Aorta (tissue), 5 donors: ENCODE data around the gene FTO. TPM values are rescaled to one million over a fixed set of nuclear protein-coding genes. Genes with fewer than 3 reads are reported as not detected.
"Not testable (repeated sequence)": the region's sequence is repeated elsewhere in the genome, so short reads cannot be mapped to it uniquely, and the experiment has no call there.

Experiments
- ATAC-seq: fragments of 200-7000 bp; cut with Tn5 transposase; one replicate; pipeline ENCODE4 v1.9.1; 2022; ENCODE audit warnings: moderate library complexity; ENCODE audit not compliant: low FRiP score
- DNase-seq, 2 donors: peaks; one replicate each; pipeline ENCODE4 v3.0.0-alpha.2; 2020
- H3K27ac ChIP-seq, 2 donors: one replicate each; pipeline ENCODE4 v1.5.1; 2013; ENCODE audit warnings: low read length in 2 of 2, mild to moderate bottlenecking in 2 of 2, moderate library complexity in 2 of 2, control low read depth in 1 of 2, inconsistent platforms in 1 of 2, low read depth in 1 of 2
- H3K27me3 ChIP-seq, 2 donors: one replicate each; pipeline ENCODE4 v1.6.1; 2013; ENCODE audit warnings: control low read depth in 1 of 2, low read length in 1 of 2, mild to moderate bottlenecking in 1 of 2, moderate library complexity in 1 of 2; ENCODE audit not compliant: insufficient read depth in 2 of 2, control insufficient read depth in 1 of 2
- H3K36me3 ChIP-seq, 2 donors: one replicate each; pipeline ENCODE4 v1.6.1; 2013; ENCODE audit warnings: control low read depth in 1 of 2, low read length in 1 of 2, mild to moderate bottlenecking in 1 of 2; ENCODE audit not compliant: insufficient read depth in 2 of 2, control insufficient read depth in 1 of 2
- H3K4me1 ChIP-seq, 2 donors: one replicate each; pipeline ENCODE4 v1.6.1; 2013; ENCODE audit warnings: low read length in 2 of 2, control low read depth in 1 of 2, mild to moderate bottlenecking in 1 of 2, moderate library complexity in 1 of 2; ENCODE audit not compliant: insufficient read depth in 2 of 2, control insufficient read depth in 1 of 2
- H3K4me3 ChIP-seq, 2 donors: one replicate each; pipeline ENCODE4 v1.5.1; 2013; ENCODE audit warnings: low read length in 2 of 2, control low read depth in 1 of 2, mild to moderate bottlenecking in 1 of 2
- H3K9me3 ChIP-seq: one replicate; pipeline ENCODE4 v1.6.1; 2013; ENCODE audit warnings: mild to moderate bottlenecking, low read length; ENCODE audit not compliant: control insufficient read depth
- WGBS, 2 donors: extraction: QIAGEN DNeasy Blood & Tissue Kit; methylation state at CpG; one replicate each; pipeline ENCODE4 v1.1.7; 2013; 5-methylcytosine and 5-hydroxymethylcytosine counted together
- intact Hi-C, 2 donors: fragments of 100-400 bp; cut with DNase I; formaldehyde crosslinking; loops; one replicate each; pipeline versions ENCODE4 v1.14.2 to v1.15.0; 2022
- polyA plus RNA-seq, 2 donors: library from polyadenylated mRNA; stranded (reverse); fragments of 200-250 nt; gene quantifications; one replicate each; pipeline ENCODE4 v1.2.3, GENCODE V29; 2013
- total RNA-seq, 2 donors: library from RNA; stranded (reverse); fragmentation: NEBNext Ultra II Directional; extraction: Animal tissue kit (Norgen Biotek cat#: 25700); gene quantifications; one replicate each; pipeline ENCODE4 v1.2.1, GENCODE V29; 2021
- donor health status: healthy with polysubstance abuse.
- donor health status: Bipolar disorder and iron deficiency.
- donor health status: DM: no; HTN: no; CAD: no.
- donor health status: DM: no; HTN: no; CAD: no.
- donor health status: DM: yes; HTN: yes; CAD: no.

Gene FTO
- total and polyA plus RNA-seq, 4 donors: 17.9 to 97.7 (median 55.6) TPM

DNA sequence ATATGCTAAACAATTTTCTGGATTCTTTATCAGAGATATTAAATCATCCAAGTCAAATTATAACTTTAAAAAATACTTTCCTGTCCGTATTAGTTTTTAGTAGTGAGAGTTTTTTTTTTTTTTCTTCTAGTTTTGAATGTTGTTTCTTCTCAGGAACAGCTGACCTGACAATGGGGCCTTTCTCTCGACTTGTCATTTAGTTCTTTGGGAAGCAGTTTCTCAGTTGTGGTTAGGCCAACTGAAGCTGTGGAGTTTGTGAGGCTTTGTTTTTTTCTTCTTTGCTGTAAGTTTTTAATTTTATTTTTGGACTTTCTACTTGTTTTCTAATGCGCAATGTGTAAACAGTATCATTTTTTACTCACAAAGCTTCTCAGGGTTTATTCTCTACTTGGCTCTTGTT is 140.8 kb downstream of the FTO start:
- Histone ChIP-seq H3K4me3 (no peak overlapping the region), H3K27me3 (no peaks in the 10 kb centered on the region), H3K27ac (no peak overlapping the region), H3K36me3 (no peaks in the 10 kb centered on the region), H3K9me3 (no peaks in the 10 kb centered on the region), H3K4me1 (peaks cover 0 to 6% of the 10 kb centered on the region in 2 donors)
- DNase-seq (no peak), ATAC-seq (no peak)
- intact Hi-C loops: no loop called here
- WGBS, 2 donors: 76% methylated on average over 3 of the region's 3 CpGs

DNA sequence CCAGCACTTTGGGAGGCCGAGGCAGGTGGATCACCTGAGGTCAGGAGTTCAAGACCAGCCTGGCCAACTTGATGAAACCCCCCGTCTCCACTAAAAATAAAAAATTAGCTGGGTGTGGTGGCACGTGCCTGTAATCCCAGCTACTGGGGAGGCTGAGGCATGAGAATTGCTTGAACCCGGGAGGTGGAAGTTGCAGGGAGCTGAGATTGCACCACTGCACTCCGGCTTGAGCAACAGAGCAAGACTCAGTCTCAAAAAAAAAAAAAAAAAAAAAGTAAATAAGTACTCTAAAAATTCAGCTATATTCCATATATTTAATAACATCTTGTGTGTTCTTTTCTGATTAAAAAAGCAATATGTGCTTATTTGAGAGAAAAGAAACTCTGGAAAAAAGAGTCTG is 142.6 kb downstream of the FTO start:
- intact Hi-C loops, H3K4me3 ChIP-seq, H3K27me3 ChIP-seq, H3K4me1 ChIP-seq, H3K36me3 ChIP-seq, H3K9me3 ChIP-seq, H3K27ac ChIP-seq, ATAC-seq, DNase-seq: not testable (repeated sequence)
- 90 to 92% methylated on average over 5 of the region's 5 CpGs for WGBS, 2 donors

GRCh38 chr16:53846971-53847370 is 143.0 kb downstream of the FTO start:
- no peak for ATAC-seq
- WGBS, 2 donors: 94 to 96% methylated on average over 6 of the region's 6 CpGs
- intact Hi-C loops: no loop called here

DNA sequence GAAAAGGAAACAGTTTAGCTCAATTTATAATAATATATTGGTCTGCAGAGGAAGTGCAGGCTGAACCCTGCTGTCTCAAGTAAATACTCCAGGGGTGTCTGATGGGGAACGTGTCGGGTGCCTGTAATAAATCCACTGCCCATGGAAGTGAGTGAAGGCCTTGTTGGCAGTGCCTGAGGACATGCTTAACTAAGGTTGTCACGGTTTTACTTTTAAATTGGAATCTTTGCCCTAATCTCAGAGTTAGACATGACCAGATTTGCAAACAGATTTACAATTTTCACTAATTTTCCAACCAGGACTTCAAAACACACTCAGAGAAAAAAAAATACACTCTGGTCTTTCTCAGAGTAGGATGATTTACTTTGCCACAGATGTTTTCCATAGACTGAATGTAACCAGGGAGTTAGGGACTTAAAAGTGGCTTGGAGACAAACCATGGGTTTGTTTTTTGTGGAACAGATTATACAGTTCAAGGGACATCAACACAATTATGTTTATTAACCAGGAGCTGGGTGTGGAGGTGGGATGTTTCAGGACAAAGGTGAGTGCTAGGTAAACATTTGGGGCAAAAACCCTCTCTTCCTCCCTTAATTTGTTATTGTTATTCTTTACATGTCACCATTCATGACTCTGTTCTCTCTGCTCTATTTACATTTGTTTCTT is 144.5 kb downstream of the FTO start:
- 50 to 63% methylated on average over 3 of the region's 3 CpGs for WGBS, 2 donors
- H3K36me3 ChIP-seq: no peaks in the 10 kb centered on the region
- no peaks in the 10 kb centered on the region for H3K27me3 ChIP-seq

More at GRCh38 chr16:53846971-53847370, 143.0 kb downstream of the FTO start:
- peaks cover 0 to 4% of the 10 kb centered on the region in 2 donors for H3K4me1 ChIP-seq
- no peaks in the 10 kb centered on the region for H3K9me3 ChIP-seq
- no peaks in the 10 kb centered on the region for H3K36me3 ChIP-seq
- H3K27me3 ChIP-seq: no peaks in the 10 kb centered on the region
- DNase-seq: no peak
- H3K4me3 ChIP-seq: no peak overlapping the region
- H3K27ac ChIP-seq: no peak overlapping the region

DNA sequence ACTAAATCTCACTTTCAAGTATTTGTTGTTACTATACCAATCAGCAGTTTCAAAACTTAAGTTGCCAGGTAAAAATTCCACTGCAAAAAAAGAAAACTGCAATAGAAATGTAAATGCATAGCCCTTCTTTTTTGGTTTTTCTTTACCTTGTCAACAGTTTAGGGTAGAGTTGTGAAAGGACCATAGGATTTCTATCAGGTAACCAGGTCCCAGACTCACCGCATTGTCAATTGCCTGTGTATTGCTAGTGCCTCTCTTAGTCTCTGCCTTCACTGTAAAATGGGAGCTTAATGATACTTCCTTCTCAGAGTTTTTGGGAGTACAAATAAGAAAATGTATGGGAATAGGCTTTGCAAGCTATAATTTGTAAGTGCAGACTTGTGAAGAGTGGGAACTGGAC is 145.0 kb downstream of the FTO start:
- DNase-seq: no peak
- H3K27ac ChIP-seq: no peak overlapping the region
- no peaks in the 10 kb centered on the region for H3K27me3 ChIP-seq
- no peak overlapping the region for H3K4me3 ChIP-seq
- intact Hi-C loops: no loop called here
- 94 to 99% methylated on average over 1 of the region's 1 CpG for WGBS, 2 donors
- ATAC-seq: no peak
- peaks cover 0 to 2% of the 10 kb centered on the region in 2 donors for H3K4me1 ChIP-seq
- no peaks in the 10 kb centered on the region for H3K36me3 ChIP-seq
- H3K9me3 ChIP-seq: no peaks in the 10 kb centered on the region

More for the DNA sequence above, 144.5 kb downstream of the FTO start:
- H3K9me3 ChIP-seq: no peaks in the 10 kb centered on the region
- no peak overlapping the region for H3K27ac ChIP-seq
- no peak overlapping the region for H3K4me3 ChIP-seq
- peaks cover 0 to 2% of the 10 kb centered on the region in 2 donors for H3K4me1 ChIP-seq
- intact Hi-C loops: no loop called here
- ATAC-seq: no peak
- no peak for DNase-seq

- intact Hi-C loops: no loop called here
- H3K4me3 ChIP-seq: no peak overlapping the region
- no peak overlapping the region for H3K27ac ChIP-seq
- ATAC-seq (no peak), DNase-seq (no peak)
- no peaks in the 10 kb centered on the region for H3K36me3 ChIP-seq
- peaks cover 0 to 2% of the 10 kb centered on the region in 2 donors for H3K4me1 ChIP-seq
- H3K27me3 ChIP-seq: no peaks in the 10 kb centered on the region
- 92 to 96% methylated on average over 1 of the region's 1 CpG for WGBS, 2 donors
- H3K9me3 ChIP-seq: no peaks in the 10 kb centered on the region
These were observed 145.6 kb downstream of the FTO start for GRCh38 chr16:53849585-53849984.

DNA sequence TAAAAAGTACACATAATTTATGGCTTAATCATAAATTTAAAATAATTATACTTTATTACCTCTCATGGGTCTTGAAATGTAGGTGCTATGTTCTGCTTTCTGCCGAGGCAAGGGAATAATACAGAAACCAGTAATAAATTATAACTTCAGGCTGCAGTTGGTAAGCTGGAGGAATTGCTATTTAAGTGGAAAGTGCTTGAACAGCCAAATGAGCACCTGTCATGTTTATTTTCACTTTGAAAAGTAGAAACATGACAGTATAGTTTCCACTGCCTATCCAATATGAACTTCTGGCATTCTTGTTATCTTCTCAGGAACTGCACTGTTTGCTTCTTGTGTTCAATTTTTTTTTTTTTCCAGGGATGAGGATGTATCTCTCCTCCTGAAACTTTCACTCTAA is 146.0 kb downstream of the FTO start:
- intact Hi-C loops: no loop called here
- DNase-seq (no peak), ATAC-seq (no peak)
- Histone ChIP-seq H3K4me3 (no peak overlapping the region), H3K27ac (no peak overlapping the region), H3K27me3 (no peaks in the 10 kb centered on the region), H3K4me1 (peaks cover 0 to 2% of the 10 kb centered on the region in 2 donors), H3K36me3 (no peaks in the 10 kb centered on the region), H3K9me3 (no peaks in the 10 kb centered on the region)
- 45 to 67% methylated on average over 1 of the region's 1 CpG for WGBS, 2 donors

- Histone ChIP-seq H3K36me3 (no peaks in the 10 kb centered on the region), H3K4me3 (no peak overlapping the region), H3K4me1 (peaks cover 0 to 2% of the 10 kb centered on the region in 2 donors), H3K27ac (no peak overlapping the region), H3K27me3 (no peaks in the 10 kb centered on the region), H3K9me3 (no peaks in the 10 kb centered on the region)
- DNase-seq (no peak), ATAC-seq (no peak)
- WGBS, 2 donors: 96 to 97% methylated on average over 6 of the region's 6 CpGs
- intact Hi-C loops: no loop called here
These were observed 148.7 kb downstream of the FTO start for GRCh38 chr16:53852678-53853077.

DNA sequence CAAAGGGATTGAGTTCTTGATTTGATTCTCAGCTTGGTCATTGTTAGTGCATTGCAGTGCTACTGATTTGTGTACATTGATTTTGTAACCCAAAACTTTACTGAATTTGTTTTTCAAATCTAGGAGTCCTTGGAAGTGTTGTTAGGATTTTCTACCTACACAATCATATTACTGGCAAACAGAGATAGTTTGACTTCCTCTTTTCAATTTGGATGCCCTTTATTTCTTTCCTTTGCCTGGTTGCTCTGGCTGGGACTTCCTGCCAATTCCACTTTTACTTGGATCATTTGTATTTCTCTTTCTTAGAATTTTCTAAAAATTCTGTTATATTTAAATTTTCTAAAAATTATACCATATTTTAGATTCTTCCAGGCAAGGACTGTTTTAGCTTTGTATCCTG is 151.1 kb downstream of the FTO start:
- H3K4me3 ChIP-seq: no peak overlapping the region
- intact Hi-C loops: no loop called here
- no peaks in the 10 kb centered on the region for H3K9me3 ChIP-seq
- no peaks in the 10 kb centered on the region for H3K27me3 ChIP-seq
- ATAC-seq (no peak), DNase-seq (no peak)
- H3K4me1 ChIP-seq: no peaks in the 10 kb centered on the region
- no peak overlapping the region for H3K27ac ChIP-seq
- no peaks in the 10 kb centered on the region for H3K36me3 ChIP-seq
